Measurements from ENCODE around the gene NRGN.
"Not testable (repeated sequence)": the region's sequence is repeated elsewhere in the genome, so short reads cannot be mapped to it uniquely, and the experiment has no call there.

NRGN gene

GRCh38 chr11:124758355-124759265 lies 18.9 kb downstream of the NRGN start:
- DNase-seq: peak; percentile 68

- no peak for DNase-seq
Measured at GRCh38 chr11:124759266-124760204, 19.8 kb downstream of the NRGN start.

GRCh38 chr11:124760205-124760652 lies 20.5 kb downstream of the NRGN start:
- DNase-seq: no peak

- DNase-seq: no peak
Measured at GRCh38 chr11:124760806-124761205, 21.1 kb downstream of the NRGN start.

GRCh38 chr11:124761301-124762104 lies 21.8 kb downstream of the NRGN start:
- DNase-seq: no peak

- DNase-seq: peak; percentile 75
Measured at GRCh38 chr11:124762105-124762623, 22.4 kb downstream of the NRGN start, which contains the start of gene ESAM. ESAM (minus strand) TSS chr11:124762290; CDS start chr11:124762154, 136 bp downstream.

- DNase-seq: no peak
Measured at GRCh38 chr11:124762624-124763155, 22.9 kb downstream of the NRGN start.

GRCh38 chr11:124763156-124763947 lies 23.6 kb downstream of the NRGN start:
- peak; percentile 85 for DNase-seq

GRCh38 chr11:124766156-124766555 lies 26.4 kb downstream of the NRGN start:
- DNase-seq: no peak

GRCh38 chr11:124768914-124769313 lies 29.2 kb downstream of the NRGN start:
- no peak for DNase-seq

GRCh38 chr11:124769806-124770774 lies 30.3 kb downstream of the NRGN start:
- no peak for DNase-seq

GRCh38 chr11:124770959-124771358 lies 31.2 kb downstream of the NRGN start:
- not testable (repeated sequence) for DNase-seq

GRCh38 chr11:124776865-124777645 lies 37.3 kb downstream of the NRGN start:
- DNase-seq: no peak

- DNase-seq: no peak
Measured at GRCh38 chr11:124778281-124778680, 38.5 kb downstream of the NRGN start.

GRCh38 chr11:124779568-124779967 lies 39.8 kb downstream of the NRGN start:
- no peak for DNase-seq

- no peak for DNase-seq
Measured at GRCh38 chr11:124783002-124783401, 43.3 kb downstream of the NRGN start.

GRCh38 chr11:124784051-124784450 lies 44.3 kb downstream of the NRGN start:
- no peak for DNase-seq

GRCh38 chr11:124788521-124788920 lies 48.8 kb downstream of the NRGN start:
- DNase-seq: no peak
